Measurements from ENCODE around the gene RFC5. TPM values are rescaled to one million over a fixed set of nuclear protein-coding genes. Genes with fewer than 3 reads are reported as not detected.

RFC5 gene
- total and polyA plus RNA-seq, 10 donors, result 6.6 to 18.4 (median 11.4) TPM

DNA sequence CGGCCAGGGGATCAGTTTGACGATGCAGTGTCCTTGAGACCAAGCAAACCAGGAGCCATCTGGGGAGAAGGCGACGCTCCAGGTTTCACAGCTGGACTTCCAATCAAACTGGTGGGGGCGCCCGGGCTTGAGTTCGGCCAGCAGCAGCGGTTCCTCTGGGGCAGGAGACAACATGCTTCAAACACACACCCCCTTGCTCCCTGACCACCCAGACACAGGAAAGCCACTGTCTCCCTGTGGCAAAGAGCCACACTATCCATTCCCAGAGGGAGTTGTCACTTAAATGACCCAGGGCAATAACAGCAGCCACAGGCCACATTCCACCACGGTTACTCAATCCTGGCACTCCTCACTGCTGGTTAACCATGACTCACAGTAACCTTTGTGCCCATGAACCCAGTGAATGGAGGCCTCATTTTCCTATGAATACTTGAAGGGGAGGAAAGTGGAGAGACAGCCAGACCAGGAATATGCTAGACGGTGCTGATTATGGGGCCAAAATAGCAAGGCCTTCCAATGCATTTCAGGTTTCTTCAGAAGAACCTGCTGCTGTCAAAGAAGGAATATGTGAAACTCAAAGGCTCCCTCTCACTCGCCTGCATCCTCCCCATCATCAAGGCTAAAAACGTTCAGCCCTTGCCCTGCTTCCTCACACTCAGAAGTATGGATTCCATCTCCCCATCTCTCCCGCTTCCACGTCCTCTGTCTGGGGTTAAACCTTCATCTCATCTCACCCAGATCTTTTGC is 36.0 kb downstream of the RFC5 start:
- intact Hi-C loops (cut with DNase I; ENCODE audit: low total_unique reads), result no loop called here
- peaks cover 0 to 52% (median 27%) of the 10 kb centered on the region in 6 donors for H3K36me3 ChIP-seq
- H3K27me3 ChIP-seq (replicated peaks in 1 of 7), result no peaks in the 10 kb centered on the region
- no peak overlapping the region for H3K4me3 ChIP-seq
- H3K9me3 ChIP-seq, result no peaks in the 10 kb centered on the region
- peak overlapping the region in 7 of 8 donors; percentile 31 to 69 (median 52) for H3K27ac ChIP-seq
- 72 to 78% (median 74%) methylated on average over 10 to 14 of the region's 14 CpGs for WGBS, 5 donors
- H3K4me1 ChIP-seq, result peaks cover 6 to 65% (median 33%) of the 10 kb centered on the region in 6 donors
- DNase-seq, result peak; percentile 75
- no peak for TF ChIP-seq POLR2A (IDR thresholded peaks at IDR 0.05)
- TF ChIP-seq POLR2AphosphoS5 (IDR thresholded peaks at IDR 0.05), result peak in 2 of 3 donors; percentile 32 to 83
- TF ChIP-seq, protein P1, sequence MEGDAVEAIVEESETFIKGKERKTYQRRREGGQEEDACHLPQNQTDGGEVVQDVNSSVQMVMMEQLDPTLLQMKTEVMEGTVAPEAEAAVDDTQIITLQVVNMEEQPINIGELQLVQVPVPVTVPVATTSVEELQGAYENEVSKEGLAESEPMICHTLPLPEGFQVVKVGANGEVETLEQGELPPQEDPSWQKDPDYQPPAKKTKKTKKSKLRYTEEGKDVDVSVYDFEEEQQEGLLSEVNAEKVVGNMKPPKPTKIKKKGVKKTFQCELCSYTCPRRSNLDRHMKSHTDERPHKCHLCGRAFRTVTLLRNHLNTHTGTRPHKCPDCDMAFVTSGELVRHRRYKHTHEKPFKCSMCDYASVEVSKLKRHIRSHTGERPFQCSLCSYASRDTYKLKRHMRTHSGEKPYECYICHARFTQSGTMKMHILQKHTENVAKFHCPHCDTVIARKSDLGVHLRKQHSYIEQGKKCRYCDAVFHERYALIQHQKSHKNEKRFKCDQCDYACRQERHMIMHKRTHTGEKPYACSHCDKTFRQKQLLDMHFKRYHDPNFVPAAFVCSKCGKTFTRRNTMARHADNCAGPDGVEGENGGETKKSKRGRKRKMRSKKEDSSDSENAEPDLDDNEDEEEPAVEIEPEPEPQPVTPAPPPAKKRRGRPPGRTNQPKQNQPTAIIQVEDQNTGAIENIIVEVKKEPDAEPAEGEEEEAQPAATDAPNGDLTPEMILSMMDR (IDR thresholded peaks at IDR 0.05 in 8 of 11, conservative IDR thresholded peaks at IDR 0.05 in 3 of 11), result no peak

DNA sequence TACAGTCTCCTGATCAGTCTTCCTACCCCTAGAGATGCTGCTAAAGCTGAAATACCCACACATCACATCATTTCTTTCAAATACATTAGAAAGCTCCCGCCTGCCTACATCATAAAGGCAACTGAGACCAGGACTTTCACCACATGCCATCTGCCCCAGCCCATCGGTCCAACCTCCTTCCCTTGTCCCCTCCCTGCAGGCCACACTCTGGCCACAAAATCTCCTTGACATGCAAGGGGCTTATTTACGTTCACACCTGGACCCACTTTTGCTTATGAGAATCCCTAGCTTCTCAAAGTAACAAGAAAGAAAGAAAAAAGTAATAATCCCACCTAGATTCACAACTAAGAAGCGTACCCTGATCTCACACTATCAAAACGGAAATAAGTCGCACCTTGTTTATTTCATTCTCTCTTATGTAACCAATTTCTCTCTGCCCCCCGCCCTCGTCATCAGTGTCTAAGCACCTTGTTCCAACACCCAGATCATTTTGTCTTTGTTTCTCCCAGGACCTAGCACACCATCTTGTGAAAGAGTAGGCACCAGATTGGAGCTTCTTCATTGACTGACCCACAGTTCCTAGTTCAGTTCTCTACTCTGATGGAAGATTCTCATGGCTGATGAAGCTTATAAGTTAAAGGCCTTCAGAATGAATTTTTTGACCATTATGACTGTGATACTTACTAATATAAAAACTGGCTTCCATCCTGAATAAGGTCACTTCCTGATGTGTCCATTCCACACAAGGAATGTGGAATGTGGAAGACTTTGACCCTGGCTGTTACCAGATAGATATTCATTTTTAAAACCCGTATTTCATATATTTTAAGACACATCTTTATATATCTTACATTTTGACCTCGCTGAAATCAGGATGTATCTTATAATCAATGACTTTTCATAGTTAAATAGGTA is 36.8 kb downstream of the RFC5 start:
- intact Hi-C loops (cut with DNase I; ENCODE audit: low total_unique reads), result no loop called here
- no peaks in the 10 kb centered on the region for H3K9me3 ChIP-seq
- peaks cover 6 to 73% (median 33%) of the 10 kb centered on the region in 6 donors for H3K4me1 ChIP-seq
- H3K36me3 ChIP-seq, result peaks cover 0 to 43% (median 25%) of the 10 kb centered on the region in 6 donors
- WGBS, 5 donors, result 79 to 92% (median 88%) methylated on average over 10 of the region's 10 CpGs
- H3K27ac ChIP-seq, result peak overlapping the region in 7 of 8 donors; percentile 31 to 69 (median 52)
- DNase-seq, result no peak
- H3K27me3 ChIP-seq (replicated peaks in 1 of 7), result no peaks in the 10 kb centered on the region
- H3K4me3 ChIP-seq, result no peak overlapping the region
- TF ChIP-seq POLR2AphosphoS5 (IDR thresholded peaks at IDR 0.05) (no peak), POLR2A (IDR thresholded peaks at IDR 0.05) (no peak)
- TF ChIP-seq, protein P1 (IDR thresholded peaks at IDR 0.05 in 8 of 11, conservative IDR thresholded peaks at IDR 0.05 in 3 of 11), result no peak

DNA sequence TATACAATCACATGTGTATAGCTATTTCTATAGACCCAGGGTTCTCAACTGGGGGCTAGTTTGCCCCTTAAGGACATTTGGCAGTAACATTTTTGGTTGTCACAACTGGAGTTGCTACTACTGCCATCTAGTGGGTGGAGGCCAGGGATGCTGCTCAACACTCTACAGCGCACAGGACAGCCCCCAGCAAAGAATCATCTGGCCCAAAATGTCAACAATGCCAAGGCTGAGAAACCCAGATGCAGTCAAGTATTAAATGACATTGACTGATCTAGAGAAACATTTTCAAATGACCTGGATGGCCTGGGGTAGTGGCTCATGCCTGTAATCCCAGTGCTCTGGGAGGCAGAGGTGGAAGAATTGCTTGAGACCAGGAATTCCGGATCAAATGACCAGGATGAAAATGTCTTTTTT is 38.6 kb downstream of the RFC5 start:
- intact Hi-C loops (cut with DNase I; ENCODE audit: low total_unique reads), result no loop called here
- H3K4me3 ChIP-seq, result no peak overlapping the region
- H3K4me1 ChIP-seq, result peaks cover 19 to 91% (median 47%) of the 10 kb centered on the region in 6 donors
- H3K9me3 ChIP-seq, result no peaks in the 10 kb centered on the region
- H3K27me3 ChIP-seq (replicated peaks in 1 of 7), result no peaks in the 10 kb centered on the region
- 62 to 75% (median 73%) methylated on average over 2 of the region's 2 CpGs for WGBS, 5 donors
- DNase-seq, result peak; percentile 80
- H3K36me3 ChIP-seq, result peaks cover 0 to 25% (median 16%) of the 10 kb centered on the region in 6 donors
- TF ChIP-seq POLR2A (IDR thresholded peaks at IDR 0.05), result no peak
- TF ChIP-seq POLR2AphosphoS5 (IDR thresholded peaks at IDR 0.05), result peak in 1 of 3 donors; percentile 65
- TF ChIP-seq, protein P1 (IDR thresholded peaks at IDR 0.05 in 8 of 11, conservative IDR thresholded peaks at IDR 0.05 in 3 of 11), result peak; percentile 14 to 78 (median 71)
- H3K27ac ChIP-seq, result peak overlapping the region in 5 of 8 donors; percentile 9 to 68 (median 24)

Measured in spleen (tissue), 11 donors.